MCF 10A (cell line): ENCODE results near the gene SSR2. TPM values are rescaled to one million over a fixed set of nuclear protein-coding genes. Genes with fewer than 3 reads are reported as not detected.
A peak's percentile ranks its signal among the peaks of the same experiment; 100 is the strongest.

ENCODE experiments used
- BruUV-seq: library from RNA; stranded (reverse); fragments of 400-500 nt; replicated peaks from 2 replicates; lab custom pipeline; 2021; lab: Mats Ljungman, UMichigan
- CTCF ChIA-PET: fragments of 300-600 bp; sonication (Branson Sonifier 250); formaldehyde crosslinking; extraction: SDS; loops from one replicate; lab custom pipeline; 2021; ENCODE audit warnings: antibody characterized with exemption, inconsistent platforms; lab: Yijun Ruan, JAX
- POLR2A ChIA-PET: fragments of 300-600, 350-650 bp; sonication (Branson Sonifier 250); formaldehyde crosslinking; extraction: SDS; loops from one replicate; lab custom pipeline; 2020; ENCODE audit warnings: antibody characterized with exemption, inconsistent platforms; lab: Yijun Ruan, JAX
- DNase-seq: peaks from one replicate; pipeline ENCODE4 v3.0.0-alpha.2; 2018; ENCODE audit not compliant: unreplicated experiment
- H3K27ac Mint-ChIP-seq: one replicate; pipeline ENCODE4 v1.8.0; 2022; ENCODE audit warnings: mild to moderate bottlenecking, low read depth, mixed read lengths; ENCODE audit not compliant: unreplicated experiment
- H3K27me3 Mint-ChIP-seq: one replicate; pipeline ENCODE4 v1.8.0; 2022; ENCODE audit warnings: mixed read lengths; ENCODE audit not compliant: insufficient read depth, unreplicated experiment
- H3K36me3 Mint-ChIP-seq: one replicate; pipeline ENCODE4 v1.8.0; 2022; ENCODE audit warnings: mild to moderate bottlenecking, moderate library complexity, mixed read lengths; ENCODE audit not compliant: insufficient read depth, unreplicated experiment
- H3K4me1 Mint-ChIP-seq: one replicate; pipeline ENCODE4 v1.8.0; 2022; ENCODE audit warnings: mixed read lengths; ENCODE audit not compliant: insufficient read depth, unreplicated experiment
- H3K4me3 Mint-ChIP-seq: one replicate; pipeline ENCODE4 v1.8.0; 2022; ENCODE audit warnings: mild to moderate bottlenecking, moderate library complexity, mixed read lengths; ENCODE audit not compliant: unreplicated experiment
- H3K9me3 Mint-ChIP-seq: one replicate; pipeline ENCODE4 v1.8.0; 2022; ENCODE audit warnings: mixed read lengths; ENCODE audit not compliant: unreplicated experiment
- CTCF ChIP-seq: fragments of 200-600 bp; IDR thresholded peaks from one replicate; pipeline ENCODE4 v1.8.0; 2022; ENCODE audit warnings: antibody characterized with exemption, mild to moderate bottlenecking; ENCODE audit not compliant: unreplicated experiment
- intact Hi-C: fragments of 100-400 bp; cut with micrococcal nuclease; formaldehyde crosslinking; loops from 2 replicates; pipeline ENCODE4 v1.14.1; 2022
- total RNA-seq: library from RNA; stranded (reverse); gene quantifications from 2 replicates; pipeline ENCODE4 v1.2.3, GENCODE V29; 2022

Gene SSR2
- total RNA-seq, 1 experiment from 2014 or later, result 477 TPM

- Mint-ChIP-seq H3K27ac (peak overlapping the region; percentile 95), H3K27me3 (no peaks in the 10 kb centered on the region), H3K36me3 (peaks cover 30% of the 10 kb centered on the region), H3K4me1 (peaks cover 30% of the 10 kb centered on the region), H3K4me3 (peak overlapping the region; percentile 99), H3K9me3 (no peaks in the 10 kb centered on the region)
- no peak for TF ChIP-seq CTCF
- intact Hi-C loops, result loop anchor here (2.0 to 10.0 kb wide), 4 partner anchors 35 to 401 kb away; partner anchors contain the start of gene SSR2
- POLR2A ChIA-PET, result interaction anchor here (0.8 to 1.5 kb wide), 4 partner anchors 11 to 123 kb away, joined by 3 to 4 read pairs (median 4); partner anchors contain the start of gene MEX3A
- BruUV-seq, result no TSS peak
- no peak for DNase-seq
- CTCF ChIA-PET, result interaction anchor here (0.8 kb wide), 1 partner anchor 10 kb away, joined by 4 read pairs; no protein-coding TSS in a partner anchor
Measured at GRCh38 chr1:156055281-156056048, 34.7 kb upstream of the SSR2 start.

GRCh38 chr1:156054500-156055280, 33.9 kb upstream of the SSR2 start, which contains the start of gene LAMTOR2:
Gene LAMTOR2 (plus strand): TSS chr1:156054782. CDS start chr1:156054890, 108 bp downstream.
- Mint-ChIP-seq H3K9me3 (no peaks in the 10 kb centered on the region), H3K4me1 (peaks cover 33% of the 10 kb centered on the region), H3K27ac (peak within 1 kb of the TSS; percentile 95), H3K4me3 (peak within 1 kb of the TSS; percentile 99), H3K27me3 (no peaks in the 10 kb centered on the region), H3K36me3 (peaks cover 30% of the 10 kb centered on the region)
- DNase-seq, result peak; percentile 100
- intact Hi-C loops, result loop anchor here (2.0 to 10.0 kb wide), 4 partner anchors 34 to 400 kb away; partner anchors contain the start of gene SSR2
- no peak for TF ChIP-seq CTCF
- BruUV-seq, result no TSS peak
- ChIA-PET POLR2A (interaction anchor here (0.7 to 2.8 kb wide), 18 partner anchors 12 to 317 kb away, joined by 3 to 10 read pairs (median 3); partner anchors contain the start of genes ARHGEF2, KHDC4, MEX3A and SLC25A44), CTCF (interaction anchor here (0.9 to 3.3 kb wide), 4 partner anchors 13 to 92 kb away, joined by 3 to 11 read pairs (median 3); no protein-coding TSS in a partner anchor)

GRCh38 chr1:156053768-156054499, 33.2 kb upstream of the SSR2 start, which contains the start of gene UBQLN4:
Gene UBQLN4 (minus strand): TSS chr1:156053798. CDS start chr1:156053701, 97 bp downstream.
- Mint-ChIP-seq H3K4me3 (peak within 1 kb of the TSS; percentile 99), H3K36me3 (peaks cover 38% of the 10 kb centered on the region), H3K27me3 (no peaks in the 10 kb centered on the region), H3K9me3 (no peaks in the 10 kb centered on the region), H3K4me1 (peaks cover 37% of the 10 kb centered on the region), H3K27ac (peak within 1 kb of the TSS; percentile 95)
- POLR2A ChIA-PET, result interaction anchor here (0.6 to 2.8 kb wide), 17 partner anchors 12 to 548 kb away, joined by 3 to 10 read pairs (median 3); partner anchors contain the start of genes ARHGEF2, GPATCH4, KHDC4 and SLC25A44
- peak; percentile 57 for TF ChIP-seq CTCF
- DNase-seq, result peak; percentile 91
- intact Hi-C loops, result loop anchor here (2.0 to 10.0 kb wide), 4 partner anchors 33 to 399 kb away; partner anchors contain the start of gene SSR2
- CTCF ChIA-PET, result interaction anchor here (0.7 to 3.3 kb wide), 6 partner anchors 12 to 265 kb away, joined by 3 to 11 read pairs (median 3); no protein-coding TSS in a partner anchor
- TSS peak; percentile 99 for BruUV-seq
